ENCODE results near the gene ESAM. TPM values are rescaled to one million over a fixed set of nuclear protein-coding genes. Genes with fewer than 3 reads are reported as not detected.

Gene ESAM
- total RNA-seq, 1 donor from 2014 or later = not detected

GRCh38 chr11:124718801-124719200 is 43.3 kb downstream of the ESAM start:
- no peaks in the 10 kb centered on the region for H3K27me3 ChIP-seq (ENCODE audit: control insufficient read depth, insufficient read depth, low read length)
- DNase-seq (ENCODE audit: low read depth) (no peak), FAIRE-seq (no peak)
- no peaks in the 10 kb centered on the region for H3K36me3 ChIP-seq (ENCODE audit: control insufficient read depth, insufficient read depth, low read length)
- TF ChIP-seq, protein P1, sequence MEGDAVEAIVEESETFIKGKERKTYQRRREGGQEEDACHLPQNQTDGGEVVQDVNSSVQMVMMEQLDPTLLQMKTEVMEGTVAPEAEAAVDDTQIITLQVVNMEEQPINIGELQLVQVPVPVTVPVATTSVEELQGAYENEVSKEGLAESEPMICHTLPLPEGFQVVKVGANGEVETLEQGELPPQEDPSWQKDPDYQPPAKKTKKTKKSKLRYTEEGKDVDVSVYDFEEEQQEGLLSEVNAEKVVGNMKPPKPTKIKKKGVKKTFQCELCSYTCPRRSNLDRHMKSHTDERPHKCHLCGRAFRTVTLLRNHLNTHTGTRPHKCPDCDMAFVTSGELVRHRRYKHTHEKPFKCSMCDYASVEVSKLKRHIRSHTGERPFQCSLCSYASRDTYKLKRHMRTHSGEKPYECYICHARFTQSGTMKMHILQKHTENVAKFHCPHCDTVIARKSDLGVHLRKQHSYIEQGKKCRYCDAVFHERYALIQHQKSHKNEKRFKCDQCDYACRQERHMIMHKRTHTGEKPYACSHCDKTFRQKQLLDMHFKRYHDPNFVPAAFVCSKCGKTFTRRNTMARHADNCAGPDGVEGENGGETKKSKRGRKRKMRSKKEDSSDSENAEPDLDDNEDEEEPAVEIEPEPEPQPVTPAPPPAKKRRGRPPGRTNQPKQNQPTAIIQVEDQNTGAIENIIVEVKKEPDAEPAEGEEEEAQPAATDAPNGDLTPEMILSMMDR (IDR thresholded peaks at IDR 0.05; ENCODE audit: insufficient read depth, low read length, severe bottlenecking) = no peak
- no peak overlapping the region for H3K4me3 ChIP-seq (ENCODE audit: low read depth, low read length)

DNA sequence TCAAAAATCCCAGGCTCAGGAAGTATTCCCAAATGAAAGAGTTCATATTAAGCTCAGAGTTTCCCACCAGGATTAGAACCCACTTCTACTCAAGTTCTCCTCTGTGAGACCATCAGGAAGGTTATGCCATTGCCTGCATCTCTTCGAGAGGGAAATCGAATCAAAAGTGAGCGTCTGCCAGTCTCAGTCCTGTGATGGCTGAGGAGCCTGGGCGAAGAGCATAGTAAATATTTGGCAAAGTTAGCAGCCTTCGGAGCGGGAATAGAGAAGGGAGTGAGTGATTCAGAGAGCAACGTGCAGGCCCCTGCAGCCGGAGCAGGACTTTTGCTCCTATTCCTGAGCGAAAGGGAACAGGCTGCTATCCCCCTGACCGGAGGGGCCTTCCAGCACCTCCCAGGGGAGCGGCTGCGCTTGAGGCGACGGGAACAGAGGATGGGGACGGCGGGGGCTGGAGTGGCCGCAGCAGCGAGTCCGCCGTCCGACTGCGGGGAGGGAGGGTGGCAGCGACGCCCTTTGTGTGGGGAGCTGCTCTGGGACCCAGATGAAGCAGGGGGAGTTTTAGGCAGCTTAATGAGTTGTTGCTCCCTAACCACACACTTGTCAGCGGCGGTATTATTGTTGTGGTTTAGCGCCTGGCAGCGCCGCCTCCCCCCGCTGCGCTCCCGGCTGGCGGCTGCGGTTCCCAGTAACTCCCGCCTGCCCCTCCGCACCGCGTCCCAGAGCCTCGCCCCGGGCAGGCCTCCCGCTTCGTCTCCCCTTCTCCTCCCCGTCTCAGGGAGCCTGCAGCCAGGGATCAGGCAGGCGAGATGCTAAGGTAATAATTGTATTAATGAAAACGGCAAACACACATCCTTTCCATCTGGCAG is 44.1 kb downstream of the ESAM start:
- FAIRE-seq = no peak
- Histone ChIP-seq H3K36me3 (ENCODE audit: control insufficient read depth, insufficient read depth, low read length) (no peaks in the 10 kb centered on the region), H3K4me3 (ENCODE audit: low read depth, low read length) (peak overlapping the region; percentile 34), H3K27me3 (ENCODE audit: control insufficient read depth, insufficient read depth, low read length) (no peaks in the 10 kb centered on the region)
- DNase-seq (ENCODE audit: low read depth) = peak; percentile 10
- TF ChIP-seq, protein P1 (IDR thresholded peaks at IDR 0.05; ENCODE audit: insufficient read depth, low read length, severe bottlenecking) = no peak

GRCh38 chr11:124717421-124717785 is 44.7 kb downstream of the ESAM start:
- Histone ChIP-seq H3K27me3 (ENCODE audit: control insufficient read depth, insufficient read depth, low read length) (no peaks in the 10 kb centered on the region), H3K4me3 (ENCODE audit: low read depth, low read length) (no peak overlapping the region), H3K36me3 (ENCODE audit: control insufficient read depth, insufficient read depth, low read length) (no peaks in the 10 kb centered on the region)
- TF ChIP-seq, protein P1 (IDR thresholded peaks at IDR 0.05; ENCODE audit: insufficient read depth, low read length, severe bottlenecking) = no peak
- FAIRE-seq (peak; percentile 47), DNase-seq (ENCODE audit: low read depth) (peak; percentile 89)

DNA sequence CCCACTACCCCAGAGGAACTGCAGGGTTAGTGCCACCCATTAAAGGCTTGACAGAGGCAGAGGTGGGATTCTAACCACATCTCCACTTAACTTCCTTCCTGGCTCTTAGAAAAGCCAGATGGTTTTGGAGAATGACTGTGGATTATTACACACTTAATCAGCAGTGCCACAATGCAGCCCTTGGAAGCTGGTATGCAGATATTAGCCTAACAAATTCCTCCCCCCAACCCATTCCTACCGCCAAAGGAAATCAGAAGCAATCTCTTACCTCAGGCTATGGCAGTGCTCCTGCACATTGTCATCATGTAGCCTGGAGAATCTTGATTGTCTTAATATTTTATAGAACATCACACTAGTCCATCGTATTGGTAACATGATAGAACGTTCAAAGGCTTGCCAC is 45.5 kb downstream of the ESAM start:
- no peaks in the 10 kb centered on the region for H3K36me3 ChIP-seq (ENCODE audit: control insufficient read depth, insufficient read depth, low read length)
- DNase-seq (ENCODE audit: low read depth) (peak; percentile 55), FAIRE-seq (no peak)
- H3K4me3 ChIP-seq (ENCODE audit: low read depth, low read length) = no peak overlapping the region
- TF ChIP-seq, protein P1 (IDR thresholded peaks at IDR 0.05; ENCODE audit: insufficient read depth, low read length, severe bottlenecking) = no peak
- H3K27me3 ChIP-seq (ENCODE audit: control insufficient read depth, insufficient read depth, low read length) = no peaks in the 10 kb centered on the region

- TF ChIP-seq, protein P1 (IDR thresholded peaks at IDR 0.05; ENCODE audit: insufficient read depth, low read length, severe bottlenecking) = no peak
- no peak overlapping the region for H3K4me3 ChIP-seq (ENCODE audit: low read depth, low read length)
- FAIRE-seq = peak; percentile 7
Measured at GRCh38 chr11:124712392-124712791, 49.7 kb downstream of the ESAM start.

More at GRCh38 chr11:124712392-124712791, 49.7 kb downstream of the ESAM start:
- no peaks in the 10 kb centered on the region for H3K27me3 ChIP-seq (ENCODE audit: control insufficient read depth, insufficient read depth, low read length)
- no peaks in the 10 kb centered on the region for H3K36me3 ChIP-seq (ENCODE audit: control insufficient read depth, insufficient read depth, low read length)
- no peak for DNase-seq (ENCODE audit: low read depth)

Measured in bronchial epithelial cell (primary cell).